ENCODE measurements around the gene PBX1.
"Not testable (repeated sequence)": the region's sequence is repeated elsewhere in the genome, so short reads cannot be mapped to it uniquely, and the experiment has no call there.

Gene PBX1

GRCh38 chr1:164645921-164646320 lies 86.9 kb downstream of the PBX1 start:
- no peak for DNase-seq

- DNase-seq, result no peak
Measured at GRCh38 chr1:164647211-164647610, 88.2 kb downstream of the PBX1 start.

- DNase-seq, result no peak
Measured at GRCh38 chr1:164648636-164649035, 89.7 kb downstream of the PBX1 start.

GRCh38 chr1:164649146-164649545 lies 90.2 kb downstream of the PBX1 start:
- no peak for DNase-seq

GRCh38 chr1:164650531-164650930 lies 91.5 kb downstream of the PBX1 start:
- no peak for DNase-seq

GRCh38 chr1:164651351-164651951 lies 92.5 kb downstream of the PBX1 start:
- DNase-seq, result no peak

- not testable (repeated sequence) for DNase-seq
Measured at GRCh38 chr1:164652969-164653368, 94.0 kb downstream of the PBX1 start.

- DNase-seq, result no peak
Measured at GRCh38 chr1:164653705-164654104, 94.7 kb downstream of the PBX1 start.

GRCh38 chr1:164654200-164654599 lies 95.2 kb downstream of the PBX1 start:
- no peak for DNase-seq

GRCh38 chr1:164658864-164659263 lies 99.9 kb downstream of the PBX1 start:
- no peak for DNase-seq

- no peak for DNase-seq
Measured at GRCh38 chr1:164659621-164660411, 100.8 kb downstream of the PBX1 start.

GRCh38 chr1:164660412-164660772 lies 101.4 kb downstream of the PBX1 start:
- no peak for DNase-seq

GRCh38 chr1:164660775-164661174 lies 101.8 kb downstream of the PBX1 start:
- DNase-seq, result no peak

- DNase-seq, result no peak
Measured at GRCh38 chr1:164662462-164662861, 103.5 kb downstream of the PBX1 start.

GRCh38 chr1:164662955-164663354 lies 104.0 kb downstream of the PBX1 start:
- no peak for DNase-seq

GRCh38 chr1:164664127-164664526 lies 105.1 kb downstream of the PBX1 start:
- no peak for DNase-seq

GRCh38 chr1:164667001-164667400 lies 108.0 kb downstream of the PBX1 start:
- DNase-seq, result no peak

- no peak for DNase-seq
Measured at GRCh38 chr1:164667600-164667999, 108.6 kb downstream of the PBX1 start.

GRCh38 chr1:164668491-164669400 lies 109.8 kb downstream of the PBX1 start:
- no peak for DNase-seq

GRCh38 chr1:164670026-164670425 lies 111.0 kb downstream of the PBX1 start:
- no peak for DNase-seq

GRCh38 chr1:164670786-164671185 lies 111.8 kb downstream of the PBX1 start:
- no peak for DNase-seq

- DNase-seq, result no peak
Measured at GRCh38 chr1:164671323-164671965, 112.5 kb downstream of the PBX1 start.

- no peak for DNase-seq
Measured at GRCh38 chr1:164671966-164672571, 113.1 kb downstream of the PBX1 start.
